Ishikawa (cell line): ENCODE measurements around the gene MSX2.

ENCODE experiments used
- CREB1 ChIP-seq: IDR thresholded peaks from 2 replicates; pipeline ENCODE4 v1.6.1; 2012; ENCODE audit warnings: low read depth
- EP300 ChIP-seq: IDR thresholded peaks from 2 replicates; pipeline ENCODE4 v1.6.1; 2012; ENCODE audit warnings: borderline replicate concordance
- MAX ChIP-seq: IDR thresholded peaks from 2 replicates; pipeline ENCODE4 v1.6.1; 2012
- NFIC ChIP-seq: IDR thresholded peaks from 2 replicates; pipeline ENCODE4 v1.6.1; 2012
- RAD21 ChIP-seq: IDR thresholded peaks from 2 replicates; pipeline ENCODE4 v1.6.1; 2012; ENCODE audit warnings: low read depth
- REST ChIP-seq: IDR thresholded peaks from 2 replicates; pipeline ENCODE4 v1.6.1; 2012; ENCODE audit warnings: low read depth, mild to moderate bottlenecking
- TAF1 ChIP-seq: IDR thresholded peaks from 2 replicates; pipeline ENCODE4 v1.6.1; 2012; ENCODE audit warnings: low read depth, mild to moderate bottlenecking
- USF1 ChIP-seq: IDR thresholded peaks from 2 replicates; pipeline ENCODE4 v1.6.1; 2012
- YY1 ChIP-seq: IDR thresholded peaks from 2 replicates; pipeline ENCODE4 v1.6.1; 2012; ENCODE audit warnings: low read depth
- ZBTB7A ChIP-seq: IDR thresholded peaks from 2 replicates; pipeline ENCODE4 v1.6.1; 2012; ENCODE audit warnings: low read depth

- no peak for TF ChIP-seq NFIC
- TF ChIP-seq RAD21 = no peak
- TF ChIP-seq ZBTB7A = no peak
- TF ChIP-seq CREB1 = no peak
- no peak for TF ChIP-seq MAX
- no peak for TF ChIP-seq EP300
- TF ChIP-seq YY1 = no peak
- TF ChIP-seq TAF1 = no peak
- TF ChIP-seq REST = no peak
- TF ChIP-seq USF1 = no peak
Observed at GRCh38 chr5:174736777-174737176, 12.4 kb downstream of the MSX2 start.
